Fibroblast of pulmonary artery (primary cell): ENCODE measurements around the gene PTPN2.

Experiments used
- DNase-seq: peaks from one replicate; pipeline ENCODE4 v3.0.0-alpha.2; 2010; ENCODE audit warnings: low read depth
- H3K4me3 ChIP-seq: replicated peaks from 2 replicates; pipeline ENCODE4 v1.5.1; 2011; ENCODE audit warnings: low read depth, mild to moderate bottlenecking, control low read depth, low read length, moderate library complexity
- TF ChIP-seq, protein P1 (sequence below): IDR thresholded peaks from 2 replicates; pipeline ENCODE4 v1.5.1; 2011; ENCODE audit warnings: mild to moderate bottlenecking, control low read depth, low read length, inconsistent platforms; ENCODE audit errors: missing control alignments

The PTPN2 gene

DNA sequence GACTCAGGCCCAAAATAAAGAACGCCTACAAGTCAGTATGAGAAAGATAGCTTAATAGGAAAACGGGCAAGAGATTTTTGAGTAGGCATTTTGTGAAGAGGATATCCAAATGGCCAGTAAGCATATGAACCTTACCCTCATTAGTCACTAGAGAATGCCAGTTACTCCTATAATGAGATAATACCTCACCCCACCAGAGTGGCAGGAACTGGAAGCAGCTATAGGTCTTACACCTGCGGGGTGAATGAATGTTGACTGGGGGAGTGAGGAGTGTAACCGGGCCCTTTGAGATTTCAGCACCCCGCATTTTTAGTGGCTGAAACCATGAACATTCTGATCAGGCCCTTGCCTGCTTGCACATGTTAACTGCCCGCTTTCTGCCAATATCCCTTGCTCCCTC is 7.5 kb upstream of the PTPN2 start:
- no peak for DNase-seq
- TF ChIP-seq, protein P1, sequence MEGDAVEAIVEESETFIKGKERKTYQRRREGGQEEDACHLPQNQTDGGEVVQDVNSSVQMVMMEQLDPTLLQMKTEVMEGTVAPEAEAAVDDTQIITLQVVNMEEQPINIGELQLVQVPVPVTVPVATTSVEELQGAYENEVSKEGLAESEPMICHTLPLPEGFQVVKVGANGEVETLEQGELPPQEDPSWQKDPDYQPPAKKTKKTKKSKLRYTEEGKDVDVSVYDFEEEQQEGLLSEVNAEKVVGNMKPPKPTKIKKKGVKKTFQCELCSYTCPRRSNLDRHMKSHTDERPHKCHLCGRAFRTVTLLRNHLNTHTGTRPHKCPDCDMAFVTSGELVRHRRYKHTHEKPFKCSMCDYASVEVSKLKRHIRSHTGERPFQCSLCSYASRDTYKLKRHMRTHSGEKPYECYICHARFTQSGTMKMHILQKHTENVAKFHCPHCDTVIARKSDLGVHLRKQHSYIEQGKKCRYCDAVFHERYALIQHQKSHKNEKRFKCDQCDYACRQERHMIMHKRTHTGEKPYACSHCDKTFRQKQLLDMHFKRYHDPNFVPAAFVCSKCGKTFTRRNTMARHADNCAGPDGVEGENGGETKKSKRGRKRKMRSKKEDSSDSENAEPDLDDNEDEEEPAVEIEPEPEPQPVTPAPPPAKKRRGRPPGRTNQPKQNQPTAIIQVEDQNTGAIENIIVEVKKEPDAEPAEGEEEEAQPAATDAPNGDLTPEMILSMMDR, result no peak
- no peak overlapping the region for H3K4me3 ChIP-seq

DNA sequence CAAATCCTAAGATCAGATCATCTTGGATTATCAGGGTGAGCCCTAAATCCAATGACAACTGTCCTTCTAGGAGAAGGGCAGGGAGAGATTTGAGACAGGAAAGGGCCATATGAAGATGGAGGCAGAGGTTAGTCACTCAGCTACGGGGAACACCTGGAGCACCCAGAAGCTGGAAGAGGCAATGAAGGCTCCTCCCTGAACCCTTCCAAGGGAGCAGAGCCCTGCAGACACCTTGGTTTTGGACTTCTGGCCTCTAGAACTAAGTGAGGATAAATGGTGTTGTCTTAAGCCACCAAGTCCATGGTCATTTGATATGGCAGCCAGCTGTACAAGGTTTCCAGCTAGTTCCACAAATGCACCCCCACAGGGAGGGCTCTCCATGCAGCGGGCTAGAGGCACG is 6.9 kb upstream of the PTPN2 start:
- H3K4me3 ChIP-seq, result no peak overlapping the region
- no peak for DNase-seq
- TF ChIP-seq, protein P1, result no peak

DNA sequence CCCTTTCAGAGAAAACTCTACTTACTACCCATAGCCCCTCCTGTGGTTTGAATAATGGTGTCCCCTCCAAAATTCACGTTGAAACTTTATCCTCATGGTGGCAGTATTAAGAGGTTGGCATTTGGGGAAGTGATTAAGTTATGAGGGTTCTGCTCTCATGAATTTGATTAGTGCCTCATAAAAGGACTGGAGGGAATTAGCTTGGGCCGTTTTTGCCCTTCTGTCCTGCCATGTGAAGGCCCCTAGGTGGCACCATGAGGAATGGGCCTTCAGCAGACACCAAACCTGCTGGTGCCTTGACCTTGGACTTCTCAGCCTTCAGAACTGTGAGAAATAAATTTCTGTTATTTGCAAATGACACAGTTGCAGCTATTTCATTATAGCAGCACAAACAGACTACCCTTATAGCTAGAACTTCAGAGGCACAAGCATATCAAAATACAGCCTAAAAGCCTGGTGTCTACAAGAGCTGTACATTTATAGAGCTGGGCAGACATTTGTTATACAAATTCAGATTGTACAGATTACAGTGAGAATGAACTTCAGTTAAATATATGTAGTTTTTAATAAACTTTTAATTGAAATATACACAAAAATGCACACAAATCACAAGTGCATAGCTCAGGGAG is 2.6 kb upstream of the PTPN2 start:
- TF ChIP-seq, protein P1, result peak; percentile 52
- H3K4me3 ChIP-seq, result no peak overlapping the region
- peak; percentile 24 for DNase-seq

DNA sequence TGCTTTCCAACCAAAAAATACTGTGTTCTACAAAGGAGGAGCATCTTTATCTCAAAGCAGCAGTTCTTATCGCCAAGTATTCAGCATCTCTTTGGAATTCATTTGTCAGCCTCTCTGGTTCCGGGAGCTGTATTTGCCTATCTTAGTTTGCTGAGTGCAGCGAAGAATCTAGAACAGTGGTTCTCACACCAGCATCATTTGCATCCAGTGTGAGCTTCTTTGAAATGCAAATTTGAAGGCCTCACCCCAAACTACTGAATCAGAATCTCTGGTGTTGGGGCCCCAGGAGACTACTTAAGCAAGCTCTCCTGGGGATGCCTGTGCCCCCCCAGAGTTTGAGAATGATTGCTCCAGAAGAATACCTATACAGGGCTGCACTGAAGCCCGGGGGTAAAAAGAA is 1.5 kb upstream of the PTPN2 start:
- DNase-seq, result no peak
- TF ChIP-seq, protein P1, result no peak
- no peak overlapping the region for H3K4me3 ChIP-seq

DNA sequence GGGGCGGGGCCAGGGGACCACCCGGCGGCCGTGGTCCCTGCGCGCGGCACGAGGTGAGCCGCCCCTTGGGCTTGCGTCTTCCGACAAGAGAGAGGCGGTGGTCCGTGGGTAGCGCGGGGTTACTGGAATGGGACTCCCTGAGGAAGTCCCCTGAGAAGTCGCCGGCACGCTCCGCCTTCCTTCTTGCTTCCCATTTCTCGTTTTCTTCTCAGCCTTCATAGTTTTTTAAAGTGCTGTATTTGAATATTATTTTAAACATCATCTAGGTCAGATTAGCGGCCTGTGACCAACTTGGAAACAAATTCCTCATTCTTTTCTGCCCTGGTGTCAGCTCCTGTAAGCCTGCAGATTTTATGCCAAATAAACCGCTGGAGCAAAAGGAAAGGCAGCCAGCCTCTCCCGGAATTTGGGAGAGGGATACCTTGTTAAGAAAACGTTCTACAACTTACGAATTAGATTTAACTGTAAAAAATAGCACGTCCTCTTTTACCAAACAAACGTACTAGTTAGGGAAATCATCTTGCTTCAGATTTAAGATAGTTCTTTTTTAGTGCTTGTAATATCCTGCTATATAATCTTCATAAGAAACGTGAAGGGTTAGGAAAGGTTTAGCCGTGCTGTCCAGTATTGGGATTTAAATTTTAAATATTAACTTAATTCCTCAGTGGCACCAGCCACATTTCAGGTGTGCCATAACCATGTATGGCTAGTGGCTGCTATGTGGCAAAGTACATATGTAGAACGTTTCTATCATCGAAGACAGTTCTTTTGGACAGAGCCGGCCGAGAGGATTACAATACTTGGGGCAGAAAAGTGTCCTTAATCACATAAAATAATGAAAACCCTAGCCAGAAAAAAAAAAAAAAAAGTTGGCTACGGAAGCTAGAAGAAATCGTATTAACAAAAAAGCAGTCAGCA is 628 bp upstream of the PTPN2 start:
- TF ChIP-seq, protein P1, result no peak
- peak; percentile 18 for DNase-seq
- peak overlapping the region; percentile 70 for H3K4me3 ChIP-seq

DNA sequence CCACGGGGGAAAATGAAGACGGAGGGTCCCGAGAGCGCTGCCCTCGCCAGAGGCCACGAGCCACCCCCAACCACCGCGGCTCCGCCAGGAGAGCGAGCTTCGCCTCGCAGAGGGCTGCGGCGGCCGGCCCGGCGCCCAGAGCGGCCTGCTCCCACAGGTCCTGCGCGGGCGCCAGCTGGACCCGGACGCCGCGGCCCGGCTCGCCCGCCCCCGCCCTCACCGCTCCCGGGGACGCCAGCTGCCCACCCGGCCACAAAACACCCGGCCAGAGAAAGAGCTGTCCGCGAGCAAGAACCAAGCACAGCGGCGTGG is 709 bp downstream of the PTPN2 start:
- DNase-seq, result no peak
- peak overlapping the region; percentile 76 for H3K4me3 ChIP-seq
- TF ChIP-seq, protein P1, result no peak
